IPS DF 6.9 (cell line): Measurements from ENCODE around the gene TMEM120A.

Source experiments
- DNase-seq: peaks from one replicate; pipeline ENCODE4 v3.0.0-alpha.2; 2013; ENCODE audit warnings: low read depth, low spot score
- H3K27ac ChIP-seq: one replicate; pipeline ENCODE4 v1.5.1; 2013; ENCODE audit warnings: low read length, control low read depth
- H3K27me3 ChIP-seq: 2 replicates; pipeline ENCODE4 v1.6.1; 2013; ENCODE audit warnings: mild to moderate bottlenecking, low read length; ENCODE audit not compliant: control insufficient read depth, insufficient read depth
- H3K36me3 ChIP-seq: 2 replicates; pipeline ENCODE4 v1.6.1; 2013; ENCODE audit warnings: low read length; ENCODE audit not compliant: control insufficient read depth, insufficient read depth
- H3K4me1 ChIP-seq: 2 replicates; pipeline ENCODE4 v1.6.1; 2013; ENCODE audit warnings: low read length; ENCODE audit not compliant: control insufficient read depth, insufficient read depth
- H3K4me3 ChIP-seq: 2 replicates; pipeline ENCODE4 v1.5.1; 2013; ENCODE audit warnings: mild to moderate bottlenecking, low read length
- H3K9me3 ChIP-seq: 2 replicates; pipeline ENCODE4 v1.6.1; 2013; ENCODE audit warnings: low read length, inconsistent platforms; ENCODE audit not compliant: control insufficient read depth, insufficient read depth
- WGBS: extraction: QIAGEN DNeasy Blood & Tissue Kit; methylation state at CpG from one replicate; pipeline ENCODE4 v1.1.7; 2013; ENCODE audit warnings: mixed read lengths, missing lambda C conversion rate; ENCODE audit not compliant: insufficient read length, insufficient coverage; 5-methylcytosine and 5-hydroxymethylcytosine counted together

TMEM120A gene

DNA sequence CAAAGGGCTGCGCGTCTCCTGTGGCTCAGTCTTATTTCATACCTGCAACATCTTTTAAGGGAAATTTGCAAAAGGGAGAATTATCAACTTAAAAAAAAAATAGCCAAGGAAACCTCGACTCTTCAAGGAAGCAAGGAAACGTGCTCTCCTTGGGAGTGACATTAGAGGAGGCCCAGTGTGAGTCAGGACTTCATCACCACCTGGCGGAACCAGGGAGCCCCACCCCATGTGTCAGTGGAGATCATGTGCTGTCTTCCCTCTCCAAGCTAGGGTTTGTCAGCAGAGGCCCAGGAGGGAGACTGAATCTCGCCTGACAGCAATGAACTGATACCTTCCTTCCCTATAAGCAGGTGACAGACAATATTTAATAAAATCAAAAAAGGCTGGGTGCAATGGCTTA is 50.5 kb downstream of the TMEM120A start:
- H3K4me1 ChIP-seq: no peaks in the 10 kb centered on the region
- DNase-seq: no peak
- no peaks in the 10 kb centered on the region for H3K9me3 ChIP-seq

DNA sequence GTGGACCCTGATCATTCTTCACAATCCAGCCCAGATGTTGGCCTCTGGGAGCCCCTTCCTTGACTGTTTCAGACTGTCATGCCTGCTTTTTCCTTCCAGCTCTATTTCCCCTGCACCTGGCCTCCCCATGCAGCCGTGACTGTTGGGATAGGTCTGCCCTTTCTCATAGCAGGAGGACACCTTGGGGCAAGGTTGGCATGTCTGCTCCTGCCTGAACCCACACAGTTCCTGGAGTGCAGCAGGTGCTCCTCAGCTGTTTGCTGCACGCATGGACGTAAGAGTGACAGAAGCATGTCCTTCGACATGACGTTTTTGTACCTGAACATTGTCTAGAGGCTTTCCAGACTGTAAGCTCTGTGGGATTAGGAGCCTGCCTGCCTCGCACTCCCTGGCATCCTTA is 55.5 kb downstream of the TMEM120A start:
- Histone ChIP-seq H3K4me1 (no peaks in the 10 kb centered on the region), H3K9me3 (no peaks in the 10 kb centered on the region), H3K27ac (no peak overlapping the region), H3K27me3 (no peaks in the 10 kb centered on the region), H3K4me3 (no peak overlapping the region), H3K36me3 (no peaks in the 10 kb centered on the region)
- no CpG with 5 or more reads among the region's 6 CpGs for WGBS
- no peak for DNase-seq

More for the DNA sequence above, 50.5 kb downstream of the TMEM120A start:
- no peak overlapping the region for H3K4me3 ChIP-seq
- WGBS: no CpG with 5 or more reads among the region's 6 CpGs
- H3K36me3 ChIP-seq: no peaks in the 10 kb centered on the region
- H3K27me3 ChIP-seq: no peaks in the 10 kb centered on the region
- no peak overlapping the region for H3K27ac ChIP-seq

DNA sequence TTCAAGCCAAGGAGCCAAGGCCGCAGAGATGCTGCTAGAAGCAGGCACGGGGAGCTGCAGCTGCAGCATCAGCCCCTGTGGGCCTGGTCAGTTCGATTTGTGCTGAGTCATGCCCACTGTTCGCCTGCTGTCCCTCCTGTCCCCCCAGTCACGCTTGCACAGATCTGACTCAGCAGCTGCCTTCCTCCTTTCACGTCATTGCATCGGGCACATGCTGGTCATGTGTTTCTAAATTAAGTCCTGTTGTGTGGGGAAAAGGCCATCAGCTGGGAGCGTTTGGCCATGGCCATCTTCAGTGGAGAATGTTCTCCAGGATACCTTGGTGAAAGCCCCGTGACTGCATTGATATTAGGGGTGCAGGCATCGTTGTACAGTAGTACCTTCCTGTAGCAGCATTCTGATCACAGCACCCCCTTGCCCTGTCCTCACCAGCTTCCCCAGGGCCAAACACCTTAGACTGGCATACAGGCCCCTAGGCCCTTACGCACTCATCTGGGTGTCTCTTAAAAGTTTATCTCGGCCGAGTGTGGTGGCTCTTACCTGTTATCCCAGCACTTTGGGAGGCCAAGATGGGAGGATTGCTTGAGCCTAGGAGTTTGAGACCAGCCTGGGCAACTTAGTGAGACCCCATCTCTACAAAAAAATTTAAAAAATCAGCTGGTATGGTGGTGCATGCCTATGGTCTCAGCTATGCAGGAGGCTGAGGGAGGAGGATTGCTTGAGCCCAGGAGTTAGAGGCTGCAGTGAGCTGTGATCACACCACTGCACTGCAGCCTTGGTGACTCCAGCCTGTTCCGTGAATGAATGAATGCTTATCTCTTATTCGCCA is 56.2 kb downstream of the TMEM120A start:
- H3K9me3 ChIP-seq: no peaks in the 10 kb centered on the region
- WGBS: no CpG with 5 or more reads among the region's 15 CpGs
- H3K4me1 ChIP-seq: no peaks in the 10 kb centered on the region
- no peak overlapping the region for H3K4me3 ChIP-seq
- no peak overlapping the region for H3K27ac ChIP-seq
- no peaks in the 10 kb centered on the region for H3K27me3 ChIP-seq
- DNase-seq: no peak
- no peaks in the 10 kb centered on the region for H3K36me3 ChIP-seq
